SW 1271 (cell line): ENCODE results near the gene C1orf159.
"Not testable (repeated sequence)": the region's sequence is repeated elsewhere in the genome, so short reads cannot be mapped to it uniquely, and the experiment has no call there.

ENCODE experiments used
- DNase-seq, 2 experiments: peaks; one replicate each; lab custom pipeline; 2025; lab: John Stamatoyannopoulos, UW

The C1orf159 gene

GRCh38 chr1:1115786-1116700 lies at the start of gene C1orf159:
C1orf159 (minus strand) TSS chr1:1116089; CDS start chr1:1091543, 24,546 bp downstream.
- peak; percentile 93 to 95 for DNase-seq

- no peak for DNase-seq
These were observed 49.6 kb upstream of the C1orf159 start for GRCh38 chr1:1165485-1165884.

GRCh38 chr1:1164701-1165451 lies 49.0 kb upstream of the C1orf159 start:
- no peak for DNase-seq

- DNase-seq = no peak
These were observed 48.4 kb upstream of the C1orf159 start for GRCh38 chr1:1164361-1164700.

GRCh38 chr1:1163538-1164070 lies 47.7 kb upstream of the C1orf159 start:
- DNase-seq = no peak

GRCh38 chr1:1162597-1163537 lies 47.0 kb upstream of the C1orf159 start:
- no peak for DNase-seq

GRCh38 chr1:1161683-1162079 lies 45.8 kb upstream of the C1orf159 start:
- no peak for DNase-seq

- no peak for DNase-seq
These were observed 45.3 kb upstream of the C1orf159 start for GRCh38 chr1:1161078-1161682.

- no peak for DNase-seq
These were observed 44.5 kb upstream of the C1orf159 start for GRCh38 chr1:1160281-1160930.

- DNase-seq = no peak
These were observed 42.2 kb upstream of the C1orf159 start for GRCh38 chr1:1157914-1158710.

GRCh38 chr1:1157426-1157913 lies 41.6 kb upstream of the C1orf159 start:
- no peak for DNase-seq

- DNase-seq = no peak
These were observed 41.1 kb upstream of the C1orf159 start for GRCh38 chr1:1157033-1157365.

GRCh38 chr1:1156140-1157032 lies 40.5 kb upstream of the C1orf159 start:
- no peak for DNase-seq

- no peak for DNase-seq
These were observed 39.4 kb upstream of the C1orf159 start for GRCh38 chr1:1155258-1155657.

GRCh38 chr1:1153874-1154273 lies 38.0 kb upstream of the C1orf159 start:
- DNase-seq = no peak

- not testable (repeated sequence) for DNase-seq
These were observed 37.3 kb upstream of the C1orf159 start for GRCh38 chr1:1153215-1153614.

GRCh38 chr1:1152431-1152830 lies 36.5 kb upstream of the C1orf159 start:
- not testable (repeated sequence) for DNase-seq

GRCh38 chr1:1151306-1151705 lies 35.4 kb upstream of the C1orf159 start:
- DNase-seq = no peak

- DNase-seq = no peak
These were observed 34.2 kb upstream of the C1orf159 start for GRCh38 chr1:1150100-1150499.
